Activated naive CD4-positive, alpha-beta T cell (primary cell): Measurements from ENCODE around the gene CBFB.

Experiments
- DNase-seq, 4 experiments: peaks; one replicate each; lab custom pipeline; 2025; lab: John Stamatoyannopoulos, UW

The CBFB gene

DNA sequence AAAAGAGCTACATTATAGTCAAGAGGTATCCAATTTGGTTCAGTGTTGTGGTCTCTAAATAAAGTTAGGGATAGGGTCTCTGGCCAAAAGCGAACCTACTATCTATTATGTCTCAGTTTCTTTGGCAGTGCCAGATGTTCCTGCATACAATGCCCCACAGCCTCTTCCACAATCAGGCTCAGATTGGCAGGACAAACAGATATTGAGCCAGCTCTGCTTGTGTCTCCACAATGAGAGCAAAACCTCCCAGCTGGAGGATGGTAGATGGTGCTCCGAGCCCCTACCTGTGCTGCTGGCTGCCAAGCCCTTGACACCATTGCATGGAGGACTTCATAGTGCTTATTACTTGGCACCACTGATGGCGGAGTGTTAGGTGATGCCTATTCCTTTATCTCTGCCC is 100.5 kb downstream of the CBFB start:
- DNase-seq = no peak

DNA sequence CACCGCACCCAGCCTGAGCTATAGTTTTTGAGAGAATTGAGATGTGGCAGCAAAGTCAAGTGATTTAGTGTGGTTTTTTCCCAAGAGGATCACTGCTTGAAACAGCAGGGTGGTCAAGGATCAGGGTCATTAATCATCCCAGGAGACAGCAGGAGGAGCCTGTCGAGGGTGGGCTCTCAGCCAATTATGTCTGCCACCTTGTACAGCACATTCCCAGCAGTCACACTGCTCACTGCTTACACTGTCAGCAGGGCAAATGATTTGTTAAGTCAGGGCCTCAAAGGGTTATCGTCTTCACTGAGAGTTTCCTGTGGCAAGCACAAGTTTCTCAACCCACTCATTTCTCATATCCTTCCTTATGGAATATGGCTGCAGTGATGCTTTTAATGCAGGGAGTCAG is 108.7 kb downstream of the CBFB start:
- DNase-seq = no peak

- no peak for DNase-seq
Observed at GRCh38 chr16:67141391-67141790, 112.4 kb downstream of the CBFB start.

DNA sequence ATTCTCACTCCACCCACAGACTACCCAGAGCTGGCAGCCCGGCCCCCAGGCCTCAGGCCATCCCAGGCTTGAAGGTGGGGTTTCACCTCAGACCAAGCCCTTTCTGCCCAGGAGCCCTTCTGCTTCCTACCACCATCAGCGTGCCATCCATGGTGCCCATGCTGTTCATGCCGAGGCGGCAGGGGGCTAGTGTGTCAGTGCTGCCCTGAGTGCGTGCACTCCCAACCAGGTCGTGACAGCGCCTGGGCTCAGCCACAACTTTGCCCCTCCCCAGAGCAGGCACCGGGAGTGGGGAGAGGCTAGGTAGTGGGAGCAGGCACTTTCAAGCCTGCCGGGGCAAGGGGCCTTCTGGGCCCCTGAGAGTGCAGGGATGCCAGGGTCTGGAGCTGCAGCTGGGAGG is 113.4 kb downstream of the CBFB start:
- no peak for DNase-seq

DNA sequence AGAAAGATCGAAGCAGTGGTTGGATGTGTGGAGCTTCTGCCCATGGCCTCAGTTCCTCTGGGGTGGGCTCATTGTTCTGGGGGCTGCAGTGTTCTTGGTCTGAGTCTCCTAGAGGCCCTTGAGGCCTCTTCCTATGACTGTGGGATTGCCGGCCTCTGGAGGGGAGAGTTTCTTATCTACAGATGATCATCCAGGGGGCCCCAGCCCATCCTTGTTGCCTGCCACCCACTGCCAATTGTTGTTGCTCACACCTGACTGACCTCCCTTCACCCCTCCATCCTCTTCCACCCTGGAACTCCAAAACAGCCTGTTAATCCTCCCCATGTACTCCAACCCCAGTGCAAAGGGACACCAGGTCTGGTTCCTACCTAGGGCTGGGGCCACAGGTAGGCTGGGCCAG is 116.0 kb downstream of the CBFB start:
- no peak for DNase-seq

DNA sequence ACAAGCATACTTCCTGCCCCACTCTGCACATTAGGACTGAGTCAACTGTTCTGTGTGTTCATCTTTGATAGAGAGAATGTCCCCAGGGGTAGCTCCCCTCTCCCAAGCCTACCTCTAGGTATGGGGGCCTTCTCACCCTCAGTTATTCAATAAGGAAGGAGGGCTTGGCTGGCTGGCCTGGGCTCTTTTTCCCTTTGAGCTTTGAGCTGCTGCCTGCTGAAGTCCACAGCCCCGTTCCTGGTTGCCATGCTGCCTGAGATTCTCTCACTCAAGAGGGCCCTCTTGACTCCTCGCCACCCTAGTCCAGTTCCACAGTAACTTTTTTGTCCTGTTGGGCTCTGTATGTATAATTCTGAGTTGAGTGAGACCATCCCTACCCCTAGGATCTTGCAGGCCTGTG is 116.8 kb downstream of the CBFB start:
- DNase-seq = no peak

- no peak for DNase-seq
Observed at GRCh38 chr16:67146523-67147357, 117.8 kb downstream of the CBFB start.

- DNase-seq = no peak
Observed at GRCh38 chr16:67147437-67148140, 118.6 kb downstream of the CBFB start.

DNA sequence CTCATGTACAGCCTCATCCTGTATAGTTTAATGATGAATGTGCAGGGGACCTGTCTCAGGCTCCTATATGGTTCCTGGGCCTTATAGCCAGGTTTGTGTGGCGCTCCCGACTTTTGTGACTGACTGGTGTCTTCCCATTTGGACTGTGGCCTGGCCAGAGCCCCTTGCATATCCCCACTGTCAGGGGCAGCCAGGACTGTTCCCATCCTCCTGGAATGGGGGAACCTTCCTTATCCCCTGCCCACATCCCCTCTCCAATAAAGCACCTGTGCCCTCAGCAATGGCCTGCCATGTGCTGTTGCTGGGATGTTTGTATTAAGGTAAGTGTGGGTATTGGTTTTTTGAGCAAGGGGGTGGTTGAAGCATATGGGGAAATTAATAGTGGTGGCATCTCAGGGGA is 119.3 kb downstream of the CBFB start:
- DNase-seq = no peak

DNA sequence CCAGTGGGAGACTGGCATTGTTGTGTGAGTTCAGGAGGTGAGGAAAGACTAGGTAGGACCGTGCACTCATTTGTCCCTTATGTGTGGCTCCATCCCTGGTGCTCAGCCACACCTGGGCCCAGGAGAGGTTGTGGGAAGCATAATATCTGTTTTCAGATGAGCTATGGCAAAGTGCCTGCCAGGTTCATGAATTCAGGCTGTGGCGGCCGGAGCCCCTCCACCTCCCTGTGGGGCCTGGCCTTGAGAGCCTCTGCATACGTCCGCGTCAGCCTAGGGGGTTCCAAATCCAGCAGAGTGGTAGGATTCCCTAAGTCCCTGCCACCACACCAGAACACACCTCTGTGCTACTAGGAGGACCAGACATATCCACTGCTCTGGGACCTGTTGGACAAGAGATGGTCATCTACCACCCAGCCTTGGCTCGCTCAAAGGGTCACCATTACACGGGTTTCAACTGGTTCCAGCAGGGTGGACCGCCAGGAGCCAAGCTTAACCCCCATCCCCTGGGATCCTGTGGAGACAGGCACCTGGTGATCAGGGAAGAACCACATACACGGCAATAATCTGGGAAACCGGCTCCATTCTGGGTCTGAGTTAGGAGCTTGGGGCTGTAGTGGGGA is 119.8 kb downstream of the CBFB start:
- DNase-seq = no peak

- no peak for DNase-seq
Observed at GRCh38 chr16:67149276-67150046, 120.5 kb downstream of the CBFB start.

DNA sequence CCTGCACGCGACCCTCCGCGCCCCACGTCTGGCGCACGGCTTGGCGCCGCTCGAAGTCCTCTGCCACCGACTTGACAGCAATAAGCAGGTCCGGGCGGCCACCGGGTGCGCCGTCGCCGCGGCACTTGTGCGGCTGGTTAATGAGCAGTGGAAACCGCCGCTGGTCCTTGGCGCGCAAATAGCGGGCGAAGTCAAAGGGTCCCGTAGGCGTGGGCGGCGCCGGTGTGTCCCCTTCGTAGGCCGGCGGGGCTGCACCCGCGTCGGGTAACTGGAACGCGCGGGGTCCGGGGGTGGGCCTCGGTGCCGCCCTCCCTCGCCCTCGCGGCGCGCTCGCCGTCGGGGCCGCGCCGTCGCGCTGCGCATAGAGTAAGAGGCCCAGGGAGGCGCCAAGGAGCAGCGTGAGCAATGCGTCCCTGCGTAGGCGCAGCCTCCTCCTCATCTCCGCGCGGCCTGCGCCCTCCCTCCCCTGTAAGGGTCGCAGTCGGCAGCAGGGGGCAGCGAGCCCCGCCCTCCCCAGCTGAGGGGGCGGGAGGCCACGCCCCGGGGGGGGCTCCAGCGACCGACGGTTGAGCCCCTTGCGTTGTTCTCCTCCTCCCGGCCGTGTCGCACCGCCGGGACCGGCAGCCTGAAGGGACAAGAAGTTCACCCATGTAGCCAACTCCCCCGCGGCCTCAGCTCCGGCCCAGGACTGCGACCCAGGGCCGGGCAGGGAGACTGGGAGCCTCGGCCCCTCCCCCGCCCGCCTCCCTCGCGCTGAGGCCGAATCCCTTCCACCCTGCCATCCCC is 121.3 kb downstream of the CBFB start:
- no peak for DNase-seq
